OCI-M2 (cell line): Measurements from ENCODE around the gene PLEKHG2.

Experiments
- DNase-seq: peaks from one replicate; lab custom pipeline; 2025; ENCODE audit not compliant: unreplicated experiment; lab: John Stamatoyannopoulos, UW

The PLEKHG2 gene

DNA sequence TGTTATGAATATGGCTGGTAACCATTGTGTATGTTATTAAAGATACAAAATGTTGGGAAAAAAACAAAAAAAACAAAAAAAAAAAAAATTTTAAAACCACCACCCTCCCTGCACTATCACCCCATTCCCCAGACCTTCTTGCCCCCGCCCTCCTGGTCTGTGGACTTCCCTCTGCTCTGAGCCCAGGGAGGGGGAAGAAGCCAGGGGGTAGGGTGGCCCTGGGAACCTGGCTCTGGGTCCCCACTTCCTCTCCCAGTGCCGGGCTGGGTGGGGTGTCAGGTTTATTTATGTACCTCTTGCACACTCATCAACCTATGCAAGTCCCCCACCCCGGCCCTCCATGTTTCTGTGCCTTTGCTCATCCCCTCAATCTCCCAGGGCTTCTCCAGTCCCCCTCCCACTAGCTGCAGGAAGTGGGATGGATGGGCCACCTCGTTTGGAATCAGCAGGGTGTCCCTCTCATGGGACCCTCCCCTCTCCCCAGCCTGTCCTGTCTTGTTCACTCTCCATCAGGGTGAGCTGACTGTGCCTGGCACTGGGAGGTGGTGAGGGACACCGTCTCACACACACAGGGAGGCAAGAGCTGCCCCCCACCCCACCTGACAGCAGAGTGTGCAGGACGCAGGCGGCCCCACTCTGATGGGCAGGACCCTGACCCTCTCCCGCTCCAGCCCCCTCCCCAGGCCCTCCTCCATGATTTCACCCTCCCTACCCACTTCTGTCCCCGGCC, 27.5 kb upstream of the PLEKHG2 start:
- DNase-seq = no peak

DNA sequence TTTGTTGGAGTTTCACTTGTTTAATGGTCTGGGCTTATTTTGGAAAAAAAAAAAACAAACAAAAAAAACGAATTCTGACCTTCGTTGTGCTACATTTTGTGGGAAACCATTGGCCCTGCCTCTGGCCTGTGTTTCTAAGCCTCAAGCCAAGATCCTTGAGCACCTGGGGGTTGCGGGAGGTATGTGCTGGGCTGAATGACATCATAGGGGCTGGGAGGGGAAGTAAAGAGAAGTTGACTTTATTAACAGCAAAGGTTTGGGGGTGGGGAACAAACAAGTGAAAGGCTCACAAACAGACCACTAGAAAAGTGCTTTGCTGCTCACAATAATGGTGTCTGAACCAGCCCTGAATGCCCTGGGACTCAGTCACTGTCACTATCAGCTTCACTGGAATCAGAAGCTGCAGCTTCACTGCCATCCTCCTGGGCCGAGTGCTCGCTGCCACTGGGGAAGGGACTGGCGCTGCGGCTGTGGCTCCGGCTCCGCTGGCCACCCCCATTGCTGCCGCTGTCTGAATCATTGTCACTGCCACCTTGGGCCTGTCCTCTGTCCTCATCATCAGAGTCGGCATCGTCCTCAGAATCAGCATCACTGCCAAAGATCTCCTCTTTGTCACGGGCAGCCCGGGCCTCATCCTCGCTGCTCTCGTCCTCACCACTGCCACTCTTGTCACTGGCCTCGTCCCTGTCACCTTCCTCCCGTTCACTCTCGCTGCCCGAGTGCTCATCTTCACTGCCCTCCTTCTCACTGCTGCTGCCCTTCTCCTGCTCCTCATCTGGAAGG, 26.6 kb upstream of the PLEKHG2 start:
- DNase-seq = no peak

DNA sequence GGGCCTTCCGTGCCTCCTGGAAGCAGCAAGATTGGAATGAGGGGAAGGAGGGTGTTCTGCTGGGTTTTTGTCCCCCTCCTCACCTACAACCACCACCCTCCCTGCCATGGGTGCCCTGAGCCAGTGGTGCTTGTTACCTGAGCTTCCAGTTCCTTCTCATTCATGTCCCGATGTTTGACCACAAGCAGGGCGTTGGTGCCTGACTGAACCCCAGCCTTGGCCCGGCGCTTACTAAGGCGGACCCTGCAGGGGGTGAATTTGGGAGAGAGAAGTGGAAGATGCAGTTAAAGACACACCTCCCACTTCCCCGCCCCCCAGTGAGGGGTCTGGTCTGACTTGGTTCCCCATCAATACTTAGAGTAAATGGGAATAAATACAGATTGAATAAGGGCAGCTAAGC, 25.9 kb upstream of the PLEKHG2 start:
- DNase-seq = no peak

DNA sequence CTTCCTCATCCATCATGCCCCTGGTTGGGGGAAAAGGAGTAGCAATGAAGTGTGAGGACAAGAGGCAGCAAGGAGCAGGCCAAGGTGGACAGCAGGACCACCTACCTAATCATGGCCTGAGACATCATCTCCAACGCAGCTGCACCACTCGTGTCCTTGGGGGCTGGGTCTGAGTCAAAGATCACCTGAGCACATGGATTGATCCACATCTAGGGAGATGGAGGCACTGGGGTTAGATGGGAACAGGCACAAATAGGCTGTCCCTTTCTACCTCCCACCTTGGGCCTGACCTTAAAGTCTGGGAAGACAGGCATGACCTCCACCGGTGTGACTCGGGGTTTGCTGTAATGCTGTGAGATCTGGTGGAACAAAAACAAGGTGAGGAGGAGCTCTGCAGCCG, 23.8 kb upstream of the PLEKHG2 start:
- DNase-seq = no peak

DNA sequence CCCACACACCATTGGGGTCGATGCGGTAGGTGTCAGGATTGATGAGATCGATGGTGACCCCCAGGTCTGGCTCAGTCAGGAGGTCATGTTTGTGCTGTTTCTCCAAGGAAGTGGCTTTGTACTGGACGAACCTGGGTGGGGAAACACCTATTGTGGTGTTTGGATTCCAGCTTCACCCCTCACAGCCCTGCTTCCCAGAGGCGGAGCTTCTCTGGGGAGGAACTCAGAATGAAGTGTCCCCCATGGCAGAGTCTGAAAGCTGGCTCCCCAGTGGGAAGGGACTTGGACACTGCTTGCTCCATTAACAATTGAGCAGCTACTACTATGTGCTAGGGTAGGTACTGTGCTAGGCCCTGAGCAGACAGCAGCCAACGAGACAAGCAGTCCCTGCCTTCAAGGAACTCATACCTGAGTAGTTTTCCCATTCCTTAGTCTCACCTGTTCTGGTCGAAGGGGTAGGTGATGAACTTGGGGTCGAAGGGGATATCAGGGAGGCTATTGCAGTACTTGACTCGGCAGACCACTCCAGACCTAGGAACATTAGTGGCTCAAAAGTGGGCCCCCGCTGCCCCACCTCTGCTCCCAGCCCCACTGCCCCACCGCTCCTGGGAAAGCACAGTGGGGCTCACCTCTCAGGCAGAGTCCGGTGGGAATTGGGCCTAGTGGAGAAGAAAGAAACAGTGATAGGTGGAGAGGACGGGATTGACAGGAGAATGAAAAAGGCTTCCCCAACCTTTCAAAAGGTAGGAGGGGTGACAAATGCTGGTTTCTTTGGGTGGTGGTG, 22.6 kb upstream of the PLEKHG2 start:
- no peak for DNase-seq

DNA sequence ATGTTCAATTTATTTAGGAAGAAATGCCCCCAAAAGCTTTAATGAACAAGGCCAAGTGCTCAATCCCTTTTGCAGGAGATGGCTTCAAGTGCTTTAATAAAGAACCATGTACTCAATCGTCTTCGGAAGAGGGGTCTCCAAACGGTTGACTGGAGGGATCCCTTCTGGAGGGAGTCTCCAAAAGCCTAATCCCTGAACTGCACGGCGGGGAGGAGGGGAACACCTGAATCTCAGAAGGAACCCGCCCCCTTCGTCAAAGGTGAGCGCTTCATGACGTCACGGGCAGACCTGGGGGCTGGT, 22.1 kb upstream of the PLEKHG2 start:
- no peak for DNase-seq

DNA sequence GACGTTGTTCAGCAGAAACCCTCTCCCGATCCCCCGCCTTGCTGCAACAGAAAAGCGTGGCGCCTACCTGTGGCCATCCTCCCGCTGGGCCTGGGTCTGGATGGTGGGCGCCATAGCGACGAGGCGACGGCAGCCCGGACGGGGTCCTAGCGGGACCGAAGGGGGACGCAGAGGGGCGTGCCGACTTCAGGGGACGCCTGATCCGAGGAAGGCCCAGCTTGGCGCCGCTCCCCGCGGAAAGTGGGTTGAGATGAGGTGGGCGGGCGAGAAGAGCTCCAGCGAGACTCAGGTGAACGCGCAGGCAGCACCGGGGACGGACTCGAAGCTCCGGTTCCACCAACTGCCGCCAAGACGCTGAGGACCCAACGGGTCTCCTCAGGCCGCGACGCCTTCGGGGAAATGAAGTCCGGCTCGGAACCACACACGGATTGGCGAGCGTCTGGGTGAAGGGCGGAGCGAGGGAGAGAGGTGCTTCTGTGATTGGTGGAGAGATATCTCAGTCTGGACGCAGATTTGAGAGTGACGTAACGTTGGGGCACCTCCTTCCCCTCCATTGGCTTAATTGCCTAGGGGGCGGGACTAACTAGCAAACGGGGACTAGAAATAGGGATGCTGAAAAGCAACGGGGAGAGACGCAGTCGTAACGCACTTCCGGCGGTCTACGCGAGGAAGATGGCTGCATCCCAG, 21.6 kb upstream of the PLEKHG2 start, which contains the start of the genes MED29 and PAF1:
TSS of gene MED29 (plus strand) at position 628 of the 687 bp plus-strand sequence. CDS start at position 673, 45 bp downstream.
TSS of gene PAF1 (minus strand) at position 356 of the 687 bp plus-strand sequence. CDS start at position 114, 242 bp downstream.
- peak; percentile 99 for DNase-seq

DNA sequence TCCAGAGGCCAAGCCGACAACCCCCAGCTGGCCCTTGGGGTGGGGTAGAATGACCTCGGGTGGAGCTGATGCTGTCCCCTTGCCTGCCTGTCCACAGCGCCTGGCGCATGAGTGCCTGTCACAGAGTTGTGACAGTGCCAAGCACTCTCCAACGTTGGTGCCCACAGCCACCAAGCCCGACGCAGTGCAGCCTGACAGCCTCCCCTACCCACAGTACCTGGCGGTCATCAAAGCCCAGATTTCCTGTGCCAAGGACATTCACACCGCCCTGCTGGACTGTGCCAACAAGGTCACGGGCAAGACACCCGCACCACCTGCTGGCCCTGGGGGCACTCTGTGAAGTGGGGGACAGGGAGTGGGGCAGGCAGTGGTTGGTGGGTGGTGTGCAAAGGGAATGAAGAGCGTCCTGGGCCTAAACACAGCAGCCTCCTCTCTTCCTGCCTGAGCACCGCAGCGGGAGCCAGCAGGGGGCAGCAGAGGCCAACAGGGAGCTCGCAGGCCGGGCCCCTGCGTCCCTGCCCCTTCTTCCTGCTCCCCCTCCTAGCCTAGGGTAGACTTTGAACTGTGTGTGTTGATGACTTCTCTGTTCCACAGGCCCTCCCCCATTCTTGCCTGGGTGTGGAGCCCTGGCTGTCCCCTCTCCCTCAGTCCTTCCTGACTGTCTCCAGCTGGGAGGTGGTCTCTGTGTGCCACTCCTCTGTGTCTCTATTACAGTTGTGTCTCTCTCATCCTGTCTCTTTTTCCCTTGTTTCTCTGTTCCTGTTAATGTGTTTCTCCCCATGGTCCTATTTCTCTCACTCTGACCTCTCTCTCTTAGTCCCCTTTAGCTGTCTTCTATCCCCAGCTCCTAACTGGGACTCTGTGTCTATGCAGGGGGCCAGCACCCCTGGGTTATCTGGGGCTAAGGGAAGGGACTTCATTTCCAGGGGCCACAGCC, 14.8 kb upstream of the PLEKHG2 start:
- peak; percentile 84 for DNase-seq

DNA sequence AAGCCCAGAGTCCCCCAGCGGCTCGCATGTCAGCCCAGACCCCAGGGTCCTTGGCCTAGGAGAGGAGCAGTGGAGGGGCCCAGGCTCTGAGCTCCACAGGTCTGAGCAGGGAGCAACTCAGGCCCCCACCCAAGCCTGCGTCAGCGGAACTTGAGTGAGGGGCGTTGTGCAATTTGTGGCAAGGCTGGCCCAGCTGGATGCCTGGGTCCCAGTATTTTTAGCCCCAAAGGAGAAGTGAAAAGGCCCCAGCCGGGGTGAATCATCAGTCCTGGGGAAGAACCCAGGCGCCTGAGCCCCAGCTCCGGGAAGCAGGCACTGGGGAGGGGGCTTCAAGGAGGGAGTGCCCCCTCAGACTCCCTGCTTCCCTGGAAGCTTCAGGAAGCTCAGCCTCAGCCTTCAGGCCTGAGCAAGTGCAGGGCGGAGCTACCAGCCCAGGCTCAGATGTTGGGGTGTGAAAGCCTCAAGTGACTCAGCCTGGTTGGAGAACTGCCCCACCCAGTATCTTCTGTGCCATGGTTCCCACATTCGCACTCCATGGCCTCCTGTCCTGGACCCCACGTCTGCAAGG, 14.1 kb upstream of the PLEKHG2 start:
- DNase-seq = no peak

DNA sequence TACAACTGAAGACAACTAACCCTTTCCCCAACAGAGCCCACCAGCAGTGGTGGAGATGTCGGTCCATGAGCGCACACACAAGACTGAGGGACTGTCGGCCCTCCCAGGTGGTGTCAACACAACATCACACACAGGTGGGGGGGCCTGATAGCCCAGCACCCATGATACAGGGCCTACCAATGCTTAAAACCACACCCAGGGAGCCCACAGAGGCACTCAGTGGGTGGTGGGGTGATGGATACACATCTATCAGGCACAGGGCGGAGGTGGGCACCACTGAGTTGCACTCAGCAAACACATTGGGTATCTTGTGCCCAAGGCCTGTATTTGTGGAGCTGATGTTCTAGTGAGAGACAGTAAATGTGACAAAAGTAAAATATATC, 12.8 kb upstream of the PLEKHG2 start:
- no peak for DNase-seq

DNA sequence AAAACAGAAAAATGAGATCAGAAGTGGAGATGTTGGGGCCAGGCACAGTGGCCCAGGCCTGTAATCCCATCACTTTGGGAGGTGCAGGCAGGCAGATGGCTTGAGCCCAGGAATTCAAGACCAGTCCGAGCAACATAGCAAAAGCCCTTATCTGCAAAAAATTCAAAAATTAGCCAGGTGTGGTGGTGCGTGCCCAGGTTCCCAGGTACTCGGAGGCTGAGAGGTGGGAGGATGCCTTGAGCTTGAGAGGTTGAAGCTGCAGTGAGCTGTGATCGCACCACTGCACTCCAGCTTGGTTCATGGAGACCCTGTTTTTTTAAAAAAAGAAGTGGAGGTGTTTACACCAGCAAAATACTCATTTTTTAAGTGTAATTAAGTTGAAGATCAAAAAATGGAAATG, 12.4 kb upstream of the PLEKHG2 start:
- no peak for DNase-seq

DNA sequence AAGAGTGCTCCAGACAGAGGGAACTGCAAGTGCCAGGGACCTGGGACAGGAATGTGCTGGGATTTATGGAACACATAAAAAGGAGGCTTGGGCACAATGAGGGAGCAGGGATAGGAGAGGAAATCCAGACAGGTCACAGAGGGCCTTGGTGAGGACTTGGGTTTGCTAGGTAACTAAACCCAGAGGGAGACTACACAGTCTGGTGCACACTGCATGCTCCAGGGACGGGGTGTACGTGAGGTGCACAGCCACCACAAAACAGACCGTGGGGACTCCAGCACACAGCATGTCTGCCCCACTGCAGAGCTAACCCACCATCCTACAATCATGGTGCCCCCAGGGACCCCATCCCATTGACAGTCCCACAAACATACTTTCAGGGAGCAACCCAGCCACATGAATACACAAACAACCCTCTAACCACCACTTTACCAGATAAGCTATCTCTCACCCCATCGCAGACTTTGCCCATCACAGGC, 11.4 kb upstream of the PLEKHG2 start:
- DNase-seq = no peak

DNA sequence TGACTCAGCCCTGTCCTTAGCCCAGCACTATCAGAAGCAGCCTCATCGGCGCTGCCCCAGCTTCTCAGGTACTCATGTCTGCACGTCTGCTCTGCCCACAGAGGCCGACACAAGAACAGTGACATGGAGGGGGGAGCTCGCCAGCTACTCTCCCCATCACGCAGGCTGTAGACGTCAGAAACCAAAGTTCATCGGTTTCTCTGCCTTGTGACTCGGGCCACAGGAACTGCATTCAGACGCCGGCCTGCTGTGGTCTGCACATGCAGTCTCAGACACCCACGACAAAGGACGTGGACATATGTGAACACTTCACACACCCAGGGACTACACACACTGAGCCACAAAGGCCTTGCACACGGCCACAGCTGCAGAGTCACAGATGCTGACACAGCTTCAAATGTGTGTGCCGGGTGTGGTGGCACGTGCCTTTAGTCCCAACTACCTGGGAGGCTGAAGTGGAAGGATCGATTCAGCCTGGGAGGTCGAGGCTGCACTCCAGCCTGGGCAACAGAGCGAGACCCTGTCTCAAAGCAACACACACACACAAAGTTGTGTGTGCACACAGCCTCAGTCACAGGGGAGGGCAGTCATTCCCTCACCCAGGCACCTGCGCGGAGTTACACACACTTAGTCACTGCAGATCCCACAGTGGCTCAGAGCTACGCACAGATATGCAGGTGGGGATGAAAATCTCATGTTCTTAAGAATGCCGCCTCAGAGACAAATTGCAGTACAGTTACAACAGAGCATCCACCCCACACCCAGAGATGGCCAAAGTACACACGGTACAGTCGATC, 10.7 kb upstream of the PLEKHG2 start:
- no peak for DNase-seq

DNA sequence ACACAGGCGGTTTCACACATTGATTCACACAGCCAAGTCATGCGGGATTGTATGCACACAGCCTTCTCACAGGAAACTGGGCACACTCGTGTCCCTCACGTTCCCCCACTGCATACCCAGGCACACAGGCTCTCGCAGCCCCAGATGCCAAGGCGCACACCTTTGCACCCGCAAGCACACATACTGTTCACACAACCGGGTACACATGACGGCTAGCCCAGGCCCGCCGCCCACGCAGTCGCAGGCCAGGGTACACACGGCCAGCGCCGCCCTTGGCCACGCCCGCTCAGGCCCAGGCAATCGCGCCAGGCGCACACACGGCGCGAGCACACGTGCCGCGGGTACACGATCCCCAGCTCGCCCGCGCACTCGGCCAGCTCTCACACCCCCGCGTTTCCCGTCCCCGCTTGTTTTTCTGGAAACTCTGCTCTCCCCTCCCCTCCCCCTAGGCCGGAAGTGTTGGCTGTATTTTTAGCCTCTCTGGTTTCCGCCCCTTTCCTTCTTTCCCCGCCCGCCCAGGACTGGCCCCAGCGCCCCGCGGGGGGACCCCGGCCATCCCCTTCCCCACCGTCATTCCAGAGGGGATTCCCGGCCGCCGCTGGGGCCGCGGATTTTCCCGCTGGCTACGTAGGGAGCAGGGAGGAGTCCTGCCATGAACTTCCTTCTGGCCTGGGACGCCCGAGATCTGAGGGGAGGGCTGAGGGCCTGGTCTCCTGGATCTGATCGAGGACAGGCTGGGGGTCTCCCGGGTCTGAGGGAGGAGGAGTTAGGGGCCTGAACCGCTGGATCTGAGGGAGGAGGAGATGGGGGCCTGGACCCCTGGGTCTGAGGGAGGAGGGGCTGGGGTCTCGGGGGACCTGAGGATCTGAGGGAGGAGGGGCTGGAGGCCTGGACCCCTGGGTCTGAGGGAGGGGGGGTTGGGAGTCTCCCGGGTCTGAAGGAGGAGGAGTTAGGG, 9.8 kb upstream of the PLEKHG2 start:
- peak; percentile 64 for DNase-seq

DNA sequence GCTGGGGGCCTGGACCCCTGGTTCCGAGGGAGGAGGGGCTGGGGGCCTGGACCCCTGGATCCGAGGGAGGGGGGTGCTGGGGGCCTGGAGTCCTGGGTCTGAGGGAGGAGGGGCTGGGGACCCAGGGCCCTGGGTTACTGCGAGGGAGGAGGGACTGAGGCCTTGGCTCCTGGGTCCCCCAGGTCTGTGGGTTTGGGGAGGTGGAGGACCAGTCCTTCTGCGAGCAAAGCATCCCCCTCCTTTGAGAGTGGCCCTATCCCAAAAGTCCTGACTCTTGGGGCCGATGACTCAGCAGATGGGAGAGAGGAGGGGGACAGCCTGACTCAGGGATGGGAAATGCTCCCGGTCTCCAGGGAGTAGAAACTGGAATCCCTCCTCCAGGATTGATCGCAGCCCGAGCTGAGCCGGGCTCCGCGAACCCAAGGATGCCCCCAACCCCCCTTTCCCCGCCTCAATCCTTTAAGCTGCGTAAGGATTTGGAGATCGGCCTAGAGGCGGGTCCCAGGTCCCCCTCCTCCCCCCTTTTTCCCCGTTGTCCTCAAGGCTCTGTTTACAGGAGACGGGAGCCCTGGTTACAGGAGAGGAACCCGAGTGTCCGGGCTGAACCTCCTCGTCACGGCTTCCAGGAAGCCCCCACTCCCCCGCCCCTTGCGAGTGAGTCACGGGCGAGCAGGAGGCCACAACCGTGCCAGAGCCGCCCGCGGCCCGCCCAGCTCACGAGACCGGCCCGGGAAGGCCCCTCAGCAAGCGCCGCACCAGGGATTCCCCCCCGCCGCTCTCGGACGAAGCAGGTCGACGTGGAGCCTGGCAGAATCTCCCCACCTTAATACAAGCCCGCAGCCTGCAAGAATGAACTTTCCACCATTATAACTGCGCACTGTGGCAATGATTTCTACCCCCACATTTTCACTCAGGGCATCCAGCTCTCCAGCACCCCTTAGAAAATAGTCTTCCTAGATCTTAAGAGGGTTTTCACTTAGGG, 8.8 kb upstream of the PLEKHG2 start:
- no peak for DNase-seq

DNA sequence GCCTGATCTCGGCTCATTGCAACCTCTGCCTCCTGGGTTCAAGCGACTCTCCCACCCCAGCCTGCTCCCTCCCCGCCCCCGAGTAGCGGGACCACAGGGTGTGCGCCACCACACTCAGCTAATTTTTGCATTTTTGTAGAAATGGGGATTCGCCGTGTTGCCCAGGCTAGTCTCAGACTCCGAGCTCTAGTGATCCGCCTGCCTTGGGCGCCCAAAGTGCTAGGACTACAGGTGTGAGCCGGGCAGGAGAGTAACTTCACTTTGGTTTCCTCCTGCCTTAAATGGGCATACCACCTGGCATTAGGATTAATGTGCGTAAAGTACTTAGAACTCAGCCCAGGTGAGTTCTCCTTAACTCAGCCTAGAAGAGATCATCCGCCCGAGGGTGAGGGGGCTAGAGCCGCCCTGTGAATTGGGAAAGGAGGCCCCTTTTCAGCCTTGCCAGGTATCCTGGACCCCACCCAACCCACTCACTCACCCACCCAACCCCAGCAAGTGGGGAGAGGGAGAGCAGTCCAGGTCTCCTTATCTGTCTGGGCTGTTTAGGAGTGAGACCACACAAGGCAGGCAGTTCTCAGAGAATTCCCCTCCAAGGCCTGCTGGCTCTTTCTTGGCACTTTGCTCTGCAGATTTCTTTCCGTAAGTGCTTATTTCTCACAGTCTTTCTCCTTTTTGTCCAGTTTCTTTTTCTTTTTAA, 7.1 kb upstream of the PLEKHG2 start:
- no peak for DNase-seq
